NOMO-1 treated with dmso at 0.1 percent for 144 hours (cell line): Measurements from ENCODE around the gene SPTBN1.

ENCODE experiments used
- DNase-seq: peaks from one replicate; lab custom pipeline; 2025; ENCODE audit not compliant: unreplicated experiment; lab: John Stamatoyannopoulos, UW

The SPTBN1 gene

DNA sequence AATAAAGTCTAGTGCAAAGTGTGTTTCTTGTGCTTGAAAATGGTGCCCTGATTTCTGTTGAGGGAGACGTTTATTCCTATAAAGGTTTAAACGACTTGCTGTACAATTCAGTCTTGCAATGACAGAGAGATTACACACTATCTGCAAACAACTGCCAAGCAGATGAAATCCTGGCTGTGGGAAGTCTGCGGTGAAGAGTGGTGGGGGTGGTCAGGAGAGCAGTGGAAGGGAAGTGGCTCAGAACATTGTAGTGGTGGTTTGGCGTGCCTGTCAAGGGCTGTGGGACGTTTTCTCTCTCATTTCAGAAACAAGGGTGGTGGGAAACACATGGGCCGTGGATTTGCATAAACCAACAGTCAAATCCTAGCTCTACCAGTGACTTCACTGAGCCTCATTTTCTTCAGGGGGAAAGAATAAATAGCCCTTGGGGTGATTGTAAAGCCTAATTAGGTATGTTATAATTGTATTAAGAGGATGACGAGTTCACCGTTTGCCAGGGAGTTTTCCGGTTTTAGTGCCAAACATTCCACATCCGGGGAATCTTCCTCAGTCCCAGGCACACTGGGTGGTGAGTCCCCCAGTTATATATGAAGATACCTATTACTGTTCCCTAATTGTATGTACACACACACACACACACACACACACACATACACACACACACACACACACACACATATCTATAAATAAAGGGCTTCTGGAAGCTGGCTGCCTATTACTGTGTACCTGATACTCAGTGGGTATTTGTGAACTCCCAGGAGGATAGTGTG lies 115.0 kb downstream of the SPTBN1 start:
- peak; percentile 93 for DNase-seq

DNA sequence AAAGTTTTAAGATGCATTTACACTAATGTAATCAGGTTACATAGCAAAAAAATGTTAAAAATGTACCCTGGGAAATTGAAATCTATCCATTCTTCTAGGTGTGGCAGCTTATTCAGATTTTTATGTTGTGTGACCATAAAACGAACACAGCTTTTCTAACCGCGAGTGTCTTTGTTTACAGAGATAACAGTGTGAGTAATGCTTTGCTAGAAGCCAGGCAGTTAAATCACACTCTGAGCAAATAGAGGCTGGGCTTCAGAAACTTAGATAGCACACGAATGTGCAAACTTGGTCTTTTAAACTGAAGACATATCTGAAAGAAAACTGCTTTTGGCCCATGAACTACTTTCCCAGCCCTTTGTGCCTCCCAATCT lies 116.1 kb downstream of the SPTBN1 start:
- no peak for DNase-seq

DNA sequence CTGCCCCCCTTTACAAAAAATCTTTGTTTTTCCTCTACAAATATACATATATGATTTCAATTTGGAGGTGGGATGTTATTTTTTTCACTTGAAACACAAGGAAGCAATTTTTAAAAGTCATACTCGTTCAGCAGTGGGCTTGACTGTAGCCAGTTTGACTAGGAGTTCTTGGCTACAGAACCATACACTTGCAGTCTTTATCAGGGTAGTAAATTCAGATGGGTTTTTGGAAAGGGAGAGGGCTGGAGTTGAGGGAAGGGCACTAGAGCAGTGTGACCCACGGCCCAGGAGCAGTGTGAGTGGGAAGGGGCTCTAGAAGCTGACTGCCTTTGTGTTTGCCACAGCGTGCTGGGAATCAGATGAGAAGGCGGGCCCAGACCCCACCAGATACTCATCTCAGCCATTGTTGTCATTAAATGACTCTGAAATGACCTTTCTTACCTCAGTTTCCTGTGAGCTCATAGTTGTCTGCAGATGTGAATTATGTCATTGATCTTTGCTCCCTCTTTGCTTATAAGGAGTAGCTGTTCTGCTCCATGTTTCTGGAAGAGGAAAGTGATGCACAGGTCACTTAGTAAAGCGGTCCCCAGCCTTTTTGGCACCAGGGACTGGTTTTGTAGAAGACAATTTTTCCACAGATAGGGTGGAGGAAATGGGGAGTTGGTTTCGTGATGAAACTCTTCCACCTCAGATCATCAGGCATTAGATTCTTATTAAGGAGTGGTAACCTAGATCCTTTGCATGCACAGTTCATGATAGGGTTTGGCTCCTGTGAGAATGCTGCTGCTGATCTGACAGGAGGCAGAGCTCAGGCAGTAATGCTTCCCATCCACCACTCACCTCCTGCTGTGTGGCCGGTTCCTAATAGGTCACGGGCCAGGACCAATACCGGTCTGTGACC lies 116.8 kb downstream of the SPTBN1 start:
- no peak for DNase-seq

DNA sequence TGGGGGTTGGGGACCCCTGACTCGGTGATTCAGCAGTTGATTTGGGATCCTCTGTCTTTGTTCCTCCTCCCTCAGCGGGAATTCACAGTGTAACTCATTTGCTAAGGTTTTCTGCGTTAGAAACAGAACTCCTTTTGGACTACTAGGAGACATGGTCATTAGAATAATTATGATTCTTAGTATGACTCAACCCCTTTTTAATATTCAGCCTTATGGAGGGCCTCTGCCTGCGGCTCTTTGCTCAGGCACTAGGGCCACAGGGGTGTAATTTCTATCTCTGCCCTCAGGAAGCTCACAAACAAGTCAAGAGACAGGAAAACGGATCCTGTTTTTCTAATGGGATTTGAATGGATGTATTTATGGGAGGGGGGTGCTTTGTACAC lies 117.4 kb downstream of the SPTBN1 start:
- no peak for DNase-seq

DNA sequence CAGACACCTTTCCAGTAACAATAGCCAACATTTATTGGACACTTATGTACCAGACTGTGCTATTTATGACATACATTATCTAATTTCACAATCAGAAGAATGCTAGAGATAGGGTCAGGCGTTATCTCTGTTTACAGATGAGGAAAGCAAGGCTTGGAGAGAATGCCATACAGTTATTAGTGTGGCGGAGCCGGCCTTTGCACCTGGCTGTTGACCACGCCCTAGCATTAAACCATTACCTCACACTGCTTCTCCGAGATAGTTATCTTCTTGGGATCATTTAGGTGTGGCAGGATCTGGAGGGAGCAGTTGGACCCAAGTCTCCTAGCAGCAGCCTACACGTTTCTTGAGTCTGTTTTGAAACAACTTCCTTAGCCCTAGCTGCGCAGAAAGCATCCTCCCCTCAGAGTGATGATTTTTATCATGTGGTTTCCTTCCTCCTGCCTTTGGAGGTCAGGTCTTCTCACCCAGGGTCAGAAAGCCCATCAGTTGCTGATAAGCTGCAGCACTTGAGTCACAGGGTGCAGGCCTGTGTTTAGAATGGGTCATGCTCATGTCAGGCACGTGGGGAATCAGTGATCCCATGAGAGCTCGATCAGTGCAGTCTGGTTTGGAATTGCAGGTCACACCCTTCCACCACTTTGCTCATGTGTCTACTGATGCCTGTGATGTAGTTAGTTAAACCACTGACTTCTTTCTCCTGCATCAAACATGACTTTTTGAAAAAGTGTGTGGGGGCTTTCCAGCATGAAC lies 118.2 kb downstream of the SPTBN1 start:
- peak; percentile 46 for DNase-seq

DNA sequence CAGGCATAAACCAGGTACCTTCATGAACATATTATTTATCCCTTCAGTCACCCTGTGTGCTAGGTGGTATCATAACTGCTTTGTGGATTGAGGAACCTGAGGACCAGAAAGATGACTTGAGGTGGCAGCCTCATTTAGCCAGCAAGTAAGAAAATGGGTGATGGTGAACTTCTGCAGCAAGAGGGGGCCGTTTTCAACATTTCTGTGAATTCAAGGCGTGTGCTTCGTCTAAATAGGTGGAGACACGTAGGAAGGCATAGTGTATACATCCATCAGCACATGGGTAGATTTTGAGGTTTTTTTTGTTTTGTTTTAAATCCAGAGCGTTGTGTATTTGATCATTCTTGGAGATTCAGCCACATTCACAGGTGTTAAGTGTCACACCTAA lies 118.7 kb downstream of the SPTBN1 start:
- no peak for DNase-seq

DNA sequence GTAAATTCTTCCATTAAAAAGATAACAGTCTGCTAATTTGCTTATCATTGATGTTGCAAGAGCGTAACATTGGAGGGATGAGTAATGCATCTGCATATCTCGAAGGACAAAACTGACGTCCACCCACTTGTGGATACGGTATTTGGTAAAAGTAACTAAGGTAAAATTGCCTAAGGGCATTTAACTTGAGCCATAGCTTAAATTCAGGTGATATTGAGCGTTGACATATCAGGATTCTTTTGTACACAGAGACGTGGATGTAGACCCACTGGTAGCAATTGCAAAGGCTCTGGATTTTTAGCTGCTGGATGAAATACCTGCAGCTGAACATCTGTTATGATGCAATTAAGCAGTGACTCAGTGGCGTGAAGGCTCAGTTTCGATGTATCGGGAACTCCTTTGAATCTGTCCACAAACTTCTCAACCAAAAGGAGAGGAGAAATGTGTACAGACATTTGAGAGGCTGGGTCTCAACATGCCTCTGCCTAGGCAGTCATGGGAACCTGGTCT lies 119.3 kb downstream of the SPTBN1 start:
- no peak for DNase-seq

DNA sequence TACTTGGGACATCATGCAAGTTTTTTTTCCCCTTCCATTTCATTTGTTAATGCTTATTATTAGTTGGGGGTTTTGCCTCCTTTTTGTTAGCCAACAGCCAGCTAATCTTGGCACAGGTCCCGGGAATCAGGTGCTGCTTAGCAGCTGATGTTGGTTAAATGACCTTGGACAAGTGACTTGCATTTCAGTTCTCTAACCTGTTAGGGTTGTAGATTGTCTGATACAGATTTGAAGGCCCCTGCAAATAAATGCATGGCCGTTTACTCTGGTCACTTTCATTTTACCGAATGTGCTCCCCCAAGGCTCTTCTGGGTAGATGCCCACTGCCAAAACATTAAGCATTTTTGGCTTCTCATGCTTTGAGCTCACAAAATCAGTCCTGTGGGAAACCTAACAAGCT lies 120.9 kb downstream of the SPTBN1 start:
- DNase-seq = no peak

DNA sequence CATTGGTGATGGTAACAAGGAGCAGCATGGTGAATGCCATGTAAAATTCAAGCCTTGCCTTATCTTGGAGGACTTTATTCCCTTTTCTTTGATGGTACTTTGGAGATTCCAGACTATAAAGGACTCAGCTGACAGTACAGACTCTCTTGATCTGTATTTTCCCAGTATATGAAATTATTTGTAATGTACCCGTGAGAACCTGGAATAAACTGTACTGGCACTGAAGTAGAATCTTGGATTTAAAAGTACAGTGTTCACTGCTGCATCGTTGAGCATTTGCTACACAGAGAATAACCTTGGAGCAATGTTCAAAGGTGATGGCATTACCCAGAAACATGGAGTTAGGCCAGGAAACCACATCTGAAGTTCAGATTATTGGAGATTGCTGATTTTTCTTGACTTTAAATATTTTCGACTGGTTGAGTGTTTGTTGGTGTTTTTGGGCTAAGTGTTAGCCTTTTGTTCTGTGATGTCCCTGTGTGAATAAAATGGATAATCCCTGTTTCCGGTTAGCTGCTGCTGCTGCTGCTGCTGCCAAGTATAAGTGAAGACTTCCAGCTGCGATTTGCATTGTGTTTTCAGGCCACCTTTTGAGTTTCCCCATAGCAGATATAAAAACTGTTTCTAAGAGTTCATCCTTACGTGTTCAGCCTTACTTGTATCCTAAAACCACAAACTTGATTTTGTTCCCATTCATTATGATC lies 122.0 kb downstream of the SPTBN1 start:
- no peak for DNase-seq

DNA sequence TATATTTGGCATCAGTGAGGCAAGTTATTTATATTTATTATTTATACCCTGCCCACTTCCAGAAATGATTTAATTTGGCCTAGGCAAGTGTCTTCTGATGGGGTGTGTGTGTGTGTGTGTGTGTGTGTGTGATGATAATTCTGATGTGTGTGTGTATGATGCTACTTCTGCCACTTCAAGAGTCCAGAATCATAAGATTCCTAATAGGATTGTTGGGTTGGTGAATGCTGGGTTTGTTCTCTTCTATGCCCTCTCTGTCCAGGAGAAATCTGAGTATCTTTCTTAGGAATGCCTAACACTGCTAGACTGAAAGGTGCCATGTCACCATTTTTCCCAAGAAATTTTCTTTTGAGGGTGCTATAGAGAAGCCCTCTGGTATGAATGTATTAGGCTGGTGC lies 122.5 kb downstream of the SPTBN1 start:
- no peak for DNase-seq

DNA sequence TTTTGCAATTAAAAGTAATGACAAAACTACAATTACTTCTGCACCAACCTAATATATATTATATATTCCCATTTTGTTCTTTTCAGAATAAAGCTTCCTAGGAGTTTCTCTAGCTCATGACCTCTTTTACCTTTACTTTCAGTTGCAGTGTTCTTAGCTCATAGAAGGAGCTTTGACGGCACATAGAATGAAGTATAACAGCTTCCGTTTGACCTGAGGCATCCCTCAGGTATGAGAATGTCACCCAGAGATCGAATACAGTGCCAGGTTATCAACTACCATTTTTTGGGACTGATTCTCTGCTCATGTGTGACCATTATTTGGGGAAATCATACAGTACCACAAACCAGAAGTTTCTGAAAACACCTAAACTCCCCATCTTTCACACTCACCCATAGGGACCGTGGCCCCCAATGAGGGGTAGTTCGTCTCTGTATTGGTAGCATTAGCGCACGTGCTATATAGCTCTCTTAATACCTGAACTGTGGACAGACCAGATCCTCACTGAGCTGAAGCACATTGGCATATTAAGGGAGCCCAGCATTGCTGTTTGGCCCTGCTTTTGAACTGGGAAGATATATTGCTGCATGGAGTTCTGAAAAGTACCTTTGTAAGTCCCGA lies 123.0 kb downstream of the SPTBN1 start:
- no peak for DNase-seq

DNA sequence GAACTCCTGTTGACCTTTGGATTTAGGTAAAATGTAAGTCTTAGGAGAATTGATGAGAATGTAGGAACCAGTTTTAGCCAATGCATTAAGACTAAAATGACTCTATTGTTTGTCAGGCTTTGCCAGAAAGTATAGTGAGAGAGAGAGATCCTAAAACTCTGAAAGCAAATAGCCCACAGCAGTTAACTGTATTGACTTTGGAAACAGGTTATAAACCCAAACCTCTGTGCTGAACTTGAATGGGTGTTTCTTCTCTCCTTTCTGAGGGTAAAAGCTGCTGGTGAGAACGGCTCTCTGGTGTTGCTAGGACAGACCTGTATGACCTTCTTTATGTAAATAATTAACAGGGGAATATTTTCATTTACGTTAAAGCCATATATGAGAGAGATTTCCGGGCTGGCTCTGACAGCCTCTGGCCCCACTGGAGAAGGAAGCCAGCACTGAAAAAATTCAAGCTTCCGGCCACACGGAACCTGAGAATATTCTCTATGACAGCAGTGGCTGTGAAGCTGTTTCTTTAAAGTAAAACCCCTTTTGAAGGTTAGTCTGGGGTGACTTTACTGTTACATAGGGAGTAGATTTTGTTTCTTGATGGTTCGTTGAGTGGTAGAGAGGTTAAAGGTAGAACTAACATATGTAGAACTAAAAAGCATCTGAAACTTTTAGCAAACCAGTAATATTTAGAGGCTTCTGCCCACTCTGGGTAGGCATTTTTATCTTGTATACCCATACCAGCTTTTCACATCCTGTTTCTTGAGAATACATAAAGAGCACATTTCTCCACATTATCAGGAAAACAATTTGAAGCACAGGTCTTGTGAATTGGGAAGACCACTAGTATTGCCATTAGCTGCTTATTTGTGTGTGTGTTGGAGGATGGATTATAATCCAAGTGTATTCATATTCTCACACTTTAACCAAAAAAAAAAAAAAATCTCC lies 123.8 kb downstream of the SPTBN1 start:
- no peak for DNase-seq

DNA sequence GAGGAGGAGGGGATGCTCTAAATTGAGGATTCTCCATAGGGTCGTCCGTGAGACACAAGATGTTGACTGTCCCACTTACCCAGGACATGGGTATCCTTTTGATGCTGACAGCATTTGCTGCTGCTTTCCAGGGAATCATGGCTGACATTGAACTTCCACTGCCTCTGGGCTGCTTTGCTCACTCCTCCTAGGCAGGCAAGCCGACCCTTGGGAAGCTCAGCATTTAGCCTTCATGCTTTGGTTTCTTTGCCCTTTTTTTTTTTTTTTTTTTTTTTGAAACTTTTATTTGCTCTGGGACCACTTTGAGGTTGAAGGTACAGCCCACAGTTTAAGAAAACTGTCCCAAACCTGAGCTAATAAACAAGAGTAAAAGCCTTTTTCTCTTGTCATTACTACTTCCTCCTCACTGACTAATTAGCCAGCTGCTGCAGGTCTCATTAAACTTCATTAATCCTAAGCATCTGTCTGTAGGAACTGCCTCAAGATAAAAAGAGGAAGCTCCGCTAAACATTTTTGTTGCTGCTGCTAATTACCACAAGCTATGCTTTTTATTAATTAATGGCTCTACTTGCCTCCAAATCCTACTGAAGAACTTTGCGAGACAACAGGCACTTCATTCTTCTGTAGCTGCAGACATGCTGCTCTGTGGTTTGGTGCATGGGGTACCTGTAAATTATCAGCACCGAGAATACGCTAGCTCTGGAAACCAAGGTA lies 125.4 kb downstream of the SPTBN1 start:
- DNase-seq = peak; percentile 81

DNA sequence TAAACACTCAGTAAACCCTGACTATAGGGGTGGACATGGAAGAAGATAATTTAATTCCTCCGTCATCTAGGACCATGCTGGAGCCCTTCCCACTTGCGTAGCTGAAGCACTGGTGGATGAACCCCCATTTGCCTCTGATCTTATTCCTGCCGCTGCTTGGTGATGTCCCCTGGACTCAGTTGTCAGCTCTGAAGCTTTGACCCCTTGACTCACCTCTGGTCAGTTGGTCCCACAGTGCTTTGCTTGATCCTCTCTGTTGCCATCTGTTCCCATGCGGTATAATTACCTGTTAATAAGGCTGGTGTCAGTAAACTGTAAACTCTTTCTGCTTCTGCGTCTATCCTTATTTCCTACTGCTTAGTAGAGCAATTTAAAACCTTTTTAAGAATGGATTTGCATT lies 126.9 kb downstream of the SPTBN1 start:
- DNase-seq = no peak

DNA sequence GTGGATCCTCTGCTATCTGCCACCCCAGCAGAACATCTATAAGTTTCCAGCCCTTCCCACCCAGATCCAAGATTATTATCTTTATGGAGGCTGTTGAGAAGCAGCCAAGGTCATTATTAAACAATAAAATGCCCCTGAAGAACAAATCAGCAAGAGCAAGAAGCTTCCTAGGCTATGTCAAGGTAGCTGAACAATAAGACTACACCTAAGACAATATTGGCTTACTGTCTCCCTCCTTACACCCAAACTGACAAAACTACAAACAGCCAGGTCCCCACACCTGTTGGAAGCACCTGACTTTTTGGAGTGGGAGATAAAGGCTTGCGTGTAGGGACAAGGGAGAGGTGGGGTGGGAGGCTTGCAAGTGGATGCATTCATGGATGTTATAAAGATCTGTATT lies 128.5 kb downstream of the SPTBN1 start:
- no peak for DNase-seq

DNA sequence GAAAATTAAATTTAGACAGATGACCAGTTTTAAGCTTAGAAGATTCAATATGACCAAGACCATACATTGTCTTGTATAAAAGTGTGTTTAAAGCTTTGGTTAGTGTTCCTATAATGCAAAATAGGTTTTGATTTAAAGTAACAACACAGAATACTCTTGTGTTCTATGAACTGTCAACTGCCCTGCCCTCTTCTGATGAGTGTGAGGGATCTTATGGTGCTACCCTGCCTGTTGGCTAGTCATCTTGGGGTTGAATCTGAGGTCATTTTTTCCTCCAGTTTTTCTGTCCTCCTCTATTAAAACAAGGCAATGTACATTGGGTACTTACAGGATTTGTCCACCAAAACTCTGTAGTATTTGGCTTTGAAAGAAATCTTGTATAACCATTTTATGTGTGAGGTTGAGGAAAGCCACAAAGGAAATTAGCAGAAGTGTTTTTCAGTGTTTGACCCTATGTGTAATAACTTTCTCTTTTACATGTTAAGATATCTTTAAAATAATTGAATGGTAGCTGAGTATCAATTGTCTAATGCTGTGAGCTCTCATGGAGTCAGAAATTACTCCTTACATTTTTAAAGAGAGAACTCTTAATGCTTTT lies 129.1 kb downstream of the SPTBN1 start:
- DNase-seq = no peak

DNA sequence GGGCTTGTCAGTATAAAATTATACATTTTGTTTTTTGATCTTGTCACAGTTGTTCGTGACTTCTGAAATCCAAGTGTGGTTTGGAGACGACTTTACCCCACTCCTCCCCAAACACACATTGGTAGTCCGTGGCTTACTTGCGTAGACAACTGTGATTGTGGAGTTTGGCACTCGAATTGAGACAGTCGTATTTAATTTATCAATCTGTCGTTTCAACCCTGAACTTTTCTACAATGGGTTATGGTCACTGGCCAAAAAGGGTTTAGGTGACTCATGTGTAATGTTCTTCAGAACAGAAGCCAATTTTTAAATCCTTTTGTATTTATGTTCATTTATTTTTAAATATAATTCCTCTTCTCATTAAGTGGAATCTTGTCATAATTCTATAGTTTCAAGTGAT lies 129.9 kb downstream of the SPTBN1 start:
- DNase-seq = no peak

DNA sequence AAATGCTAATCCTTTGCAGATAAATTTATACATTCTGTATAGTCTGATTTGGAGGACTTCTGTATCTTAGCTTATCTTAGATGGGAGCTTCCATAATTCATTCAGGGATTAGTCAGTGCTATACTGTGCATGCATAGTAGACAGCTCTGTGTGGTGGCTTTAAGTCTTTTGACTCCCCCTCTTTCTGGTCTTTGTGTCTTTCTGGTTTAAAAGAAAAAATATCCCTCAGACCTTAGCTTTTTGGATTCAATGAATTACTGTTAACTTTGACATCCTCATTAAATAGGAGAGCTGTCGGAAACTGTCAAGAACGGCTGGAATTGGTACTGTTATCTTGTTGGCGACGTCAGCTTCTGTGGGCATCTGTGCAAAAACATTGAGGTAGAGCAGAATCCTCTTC lies 130.4 kb downstream of the SPTBN1 start:
- DNase-seq = no peak
